Stomach smooth muscle (tissue), 2 donors: Measurements from ENCODE around the gene RENBP.

Experiments
- H3K27ac ChIP-seq: one replicate; pipeline ENCODE4 v1.7.0; 2013; ENCODE audit warnings: mild to moderate bottlenecking, low read length, inconsistent platforms
- H3K27me3 ChIP-seq, 2 donors: one replicate each; pipeline ENCODE4 v1.7.0; 2013; ENCODE audit warnings: low read length in 2 of 2; ENCODE audit not compliant: insufficient read depth in 2 of 2, control insufficient read depth in 1 of 2
- H3K36me3 ChIP-seq, 2 donors: one replicate each; pipeline ENCODE4 v1.7.0; 2013; ENCODE audit warnings: low read length in 2 of 2; ENCODE audit not compliant: control insufficient read depth in 2 of 2, insufficient read depth in 2 of 2
- H3K4me1 ChIP-seq: one replicate; pipeline ENCODE4 v1.7.0; 2013; ENCODE audit warnings: low read length; ENCODE audit not compliant: control insufficient read depth, insufficient read depth
- H3K4me3 ChIP-seq, 2 donors: one replicate each; pipeline ENCODE4 v1.7.0; 2013; ENCODE audit warnings: low read length in 2 of 2
- H3K9ac ChIP-seq, 2 donors: one replicate each; pipeline ENCODE4 v1.7.0; 2013; ENCODE audit warnings: low read length in 2 of 2, mild to moderate bottlenecking in 1 of 2
- H3K9me3 ChIP-seq, 2 donors: one replicate each; pipeline ENCODE4 v1.7.0; 2013; ENCODE audit warnings: low read length in 2 of 2; ENCODE audit not compliant: control insufficient read depth in 2 of 2
- donor health status: healthy.
- donor health status: Pancreatic carcinoma.

The RENBP gene

GRCh38 chrX:153913701-153914100, 30.7 kb downstream of the RENBP start:
- no peaks in the 10 kb centered on the region for H3K36me3 ChIP-seq
- H3K4me1 ChIP-seq = no peaks in the 10 kb centered on the region
- no peak overlapping the region for H3K4me3 ChIP-seq
- no peak overlapping the region for H3K9ac ChIP-seq
- H3K27me3 ChIP-seq = peaks cover 0 to 8% of the 10 kb centered on the region in 2 donors
- no peaks in the 10 kb centered on the region for H3K9me3 ChIP-seq
- H3K27ac ChIP-seq = no peak overlapping the region

GRCh38 chrX:153913211-153913610, 31.2 kb downstream of the RENBP start:
- Histone ChIP-seq H3K36me3 (no peaks in the 10 kb centered on the region), H3K27me3 (peaks cover 0 to 9% of the 10 kb centered on the region in 2 donors), H3K4me3 (no peak overlapping the region), H3K9ac (no peak overlapping the region), H3K9me3 (no peaks in the 10 kb centered on the region), H3K27ac (no peak overlapping the region), H3K4me1 (no peaks in the 10 kb centered on the region)

- Histone ChIP-seq H3K4me3 (no peak overlapping the region), H3K9ac (no peak overlapping the region), H3K36me3 (no peaks in the 10 kb centered on the region), H3K9me3 (no peaks in the 10 kb centered on the region), H3K27me3 (peaks cover 0 to 9% of the 10 kb centered on the region in 2 donors), H3K27ac (no peak overlapping the region), H3K4me1 (no peaks in the 10 kb centered on the region)
Observed at GRCh38 chrX:153911798-153912197, 32.6 kb downstream of the RENBP start.

- Histone ChIP-seq H3K27me3 (peaks cover 0 to 11% of the 10 kb centered on the region in 2 donors), H3K36me3 (no peaks in the 10 kb centered on the region), H3K9ac (no peak overlapping the region), H3K27ac (no peak overlapping the region), H3K4me3 (no peak overlapping the region), H3K9me3 (no peaks in the 10 kb centered on the region), H3K4me1 (no peaks in the 10 kb centered on the region)
Observed at GRCh38 chrX:153910446-153910845, 34.0 kb downstream of the RENBP start.

GRCh38 chrX:153909980-153910360, 34.5 kb downstream of the RENBP start:
- H3K27ac ChIP-seq = no peak overlapping the region
- H3K4me1 ChIP-seq = no peaks in the 10 kb centered on the region
- peaks cover 0 to 11% of the 10 kb centered on the region in 2 donors for H3K27me3 ChIP-seq
- H3K9ac ChIP-seq = no peak overlapping the region
- no peaks in the 10 kb centered on the region for H3K9me3 ChIP-seq
- no peaks in the 10 kb centered on the region for H3K36me3 ChIP-seq
- no peak overlapping the region for H3K4me3 ChIP-seq

GRCh38 chrX:153909024-153909979, 35.1 kb downstream of the RENBP start:
- Histone ChIP-seq H3K9ac (no peak overlapping the region), H3K4me1 (no peaks in the 10 kb centered on the region), H3K9me3 (no peaks in the 10 kb centered on the region), H3K27ac (no peak overlapping the region), H3K36me3 (no peaks in the 10 kb centered on the region), H3K4me3 (no peak overlapping the region), H3K27me3 (peaks cover 0 to 11% of the 10 kb centered on the region in 2 donors)

GRCh38 chrX:153908219-153908860, 36.1 kb downstream of the RENBP start:
- no peaks in the 10 kb centered on the region for H3K36me3 ChIP-seq
- H3K4me1 ChIP-seq = peaks cover 1% of the 10 kb centered on the region
- no peak overlapping the region for H3K9ac ChIP-seq
- peaks cover 0 to 9% of the 10 kb centered on the region in 2 donors for H3K27me3 ChIP-seq
- H3K9me3 ChIP-seq = no peaks in the 10 kb centered on the region
- H3K27ac ChIP-seq = no peak overlapping the region
- H3K4me3 ChIP-seq = no peak overlapping the region

GRCh38 chrX:153907456-153907855, 37.0 kb downstream of the RENBP start:
- H3K27ac ChIP-seq = no peak overlapping the region
- H3K4me1 ChIP-seq = peaks cover 5% of the 10 kb centered on the region
- H3K4me3 ChIP-seq = no peak overlapping the region
- H3K36me3 ChIP-seq = no peaks in the 10 kb centered on the region
- no peak overlapping the region for H3K9ac ChIP-seq
- H3K27me3 ChIP-seq = peaks cover 0 to 10% of the 10 kb centered on the region in 2 donors
- no peaks in the 10 kb centered on the region for H3K9me3 ChIP-seq

- H3K9ac ChIP-seq = no peak overlapping the region
- H3K27ac ChIP-seq = no peak overlapping the region
- no peaks in the 10 kb centered on the region for H3K9me3 ChIP-seq
- H3K4me1 ChIP-seq = peaks cover 5% of the 10 kb centered on the region
- no peak overlapping the region for H3K4me3 ChIP-seq
- no peaks in the 10 kb centered on the region for H3K36me3 ChIP-seq
- peaks cover 0 to 10% of the 10 kb centered on the region in 2 donors for H3K27me3 ChIP-seq
Observed at GRCh38 chrX:153906126-153906917, 38.1 kb downstream of the RENBP start.

- H3K27ac ChIP-seq = no peak overlapping the region
- H3K36me3 ChIP-seq = no peaks in the 10 kb centered on the region
- peaks cover 0 to 10% of the 10 kb centered on the region in 2 donors for H3K27me3 ChIP-seq
- no peak overlapping the region for H3K4me3 ChIP-seq
- no peaks in the 10 kb centered on the region for H3K9me3 ChIP-seq
- H3K4me1 ChIP-seq = peaks cover 9% of the 10 kb centered on the region
- H3K9ac ChIP-seq = no peak overlapping the region
Observed at GRCh38 chrX:153905481-153906095, 38.9 kb downstream of the RENBP start.
